GM12878 (cell line): Measurements from ENCODE around the gene PLA2G2C. TPM values are rescaled to one million over a fixed set of nuclear protein-coding genes. Genes with fewer than 3 reads are reported as not detected.

Source experiments
- ATAC-seq: fragments of 200-7000 bp; cut with Tn5 transposase; 3 replicates; pipeline ENCODE4 v1.9.1; 2020; ENCODE audit warnings: mild to moderate bottlenecking, moderate library complexity
- BruUV-seq: library from RNA; stranded (reverse); fragments of 400-500 nt; replicated peaks from 2 replicates; lab custom pipeline; 2021; lab: Mats Ljungman, UMichigan
- CTCF ChIA-PET: fragments of 300-600 bp; sonication (Branson Sonifier 250); formaldehyde crosslinking; extraction: SDS; loops from one replicate; lab custom pipeline; 2021; ENCODE audit warnings: inconsistent platforms; lab: Yijun Ruan, JAX
- POLR2A ChIA-PET: fragments of 350-600 bp; formaldehyde crosslinking; extraction: SDS; loops from one replicate; lab custom pipeline; 2021; ENCODE audit warnings: inconsistent platforms; lab: Charles Lee
- RAD21 ChIA-PET: fragments of 300-600 bp; sonication (Branson Sonifier 250); formaldehyde crosslinking; loops from one replicate; lab custom pipeline; 2023; ENCODE audit warnings: antibody characterized with exemption; ENCODE audit not compliant: unreplicated experiment; lab: Charles Lee
- SMC1A ChIA-PET: fragments of 300-600 bp; sonication (Branson Sonifier 250); formaldehyde crosslinking; loops from one replicate; lab custom pipeline; 2023; ENCODE audit not compliant: unreplicated experiment, uncharacterized antibody; lab: Charles Lee
- DNase-seq: peaks from one replicate; pipeline ENCODE4 v3.0.0-alpha.2; 2011; ENCODE audit warnings: low read depth, low spot score
- FAIRE-seq: peaks from 3 replicates; lab custom pipeline; 2011; peaks lifted over from hg19 to GRCh38; lab: Jason Lieb, UNC
- H2AFZ ChIP-seq: 2 replicates; pipeline ENCODE4 v1.6.0; 2011; ENCODE audit warnings: low read depth, low read length, control low read depth; ENCODE audit not compliant: control insufficient read depth
- H3K27ac ChIP-seq: 2 replicates; pipeline ENCODE4 v1.5.1; 2011; ENCODE audit warnings: control low read depth; ENCODE audit not compliant: control insufficient read depth, insufficient read depth
- H3K27me3 ChIP-seq, 2 experiments: replicated peaks in 1 of 2; 2 replicates each; pipeline versions ENCODE4 v1.6.0 to v1.6.1; 2011; ENCODE audit warnings: low read length in 1 of 2; ENCODE audit not compliant: control insufficient read depth in 2 of 2, insufficient read depth in 2 of 2
- H3K36me3 ChIP-seq, 2 experiments: 2 replicates each; pipeline ENCODE4 v1.5.1; 2011; ENCODE audit warnings: low read length in 1 of 2; ENCODE audit not compliant: control insufficient read depth in 2 of 2, insufficient read depth in 2 of 2
- H3K4me1 ChIP-seq: 2 replicates; pipeline ENCODE4 v1.6.1; 2011; ENCODE audit warnings: mild to moderate bottlenecking, low read length, moderate library complexity, mixed read lengths; ENCODE audit not compliant: control insufficient read depth, insufficient read depth
- H3K4me2 ChIP-seq: 2 replicates; pipeline ENCODE4 v1.6.0; 2011; ENCODE audit warnings: control low read depth; ENCODE audit not compliant: control insufficient read depth, insufficient read depth
- H3K4me3 ChIP-seq: fragments of 200-600 bp; sonication (generic); 2 replicates; pipeline ENCODE4 v1.5.1; 2016
- H3K79me2 ChIP-seq: 2 replicates; pipeline ENCODE4 v1.6.0; 2011; ENCODE audit warnings: low read length; ENCODE audit not compliant: control insufficient read depth, insufficient read depth
- H3K9ac ChIP-seq: 2 replicates; pipeline ENCODE4 v1.8.0; 2011; ENCODE audit warnings: low read length, control low read depth, mixed read lengths; ENCODE audit not compliant: control insufficient read depth, insufficient read depth
- H3K9me3 ChIP-seq: replicated peaks from 3 replicates; pipeline ENCODE4 v1.5.1; 2011; ENCODE audit warnings: mild to moderate bottlenecking, low read length; ENCODE audit not compliant: control insufficient read depth, insufficient read depth
- H4K20me1 ChIP-seq: 2 replicates; pipeline ENCODE4 v1.6.0; 2011; ENCODE audit not compliant: control insufficient read depth, insufficient read depth
- CEBPB ChIP-seq, 2 experiments: fragments of 150-350 bp in 1 of 2; IDR thresholded peaks; 2 replicates each; pipeline ENCODE4 v1.6.1; 2012 to 2014; ENCODE audit warnings: low read depth in 2 of 2, low read length in 2 of 2, borderline replicate concordance in 1 of 2, inconsistent platforms in 1 of 2
- CUX1 ChIP-seq: IDR thresholded peaks from 2 replicates; pipeline ENCODE4 v1.6.1; 2012; ENCODE audit warnings: improper control_type of control experiment, low read depth, low read length; ENCODE audit not compliant: insufficient replicate concordance
- ESRRA ChIP-seq: IDR thresholded peaks from 2 replicates; pipeline ENCODE4 v1.6.1; 2012; ENCODE audit warnings: mild to moderate bottlenecking, low read length, improper control_type of control experiment
- ETV6 ChIP-seq, 2 experiments: fragments of 450-650 bp in 1 of 2; IDR thresholded peaks in 1 of 2; conservative IDR thresholded peaks in 1 of 2; 2 replicates each; pipeline ENCODE4 v1.6.1; 2014; ENCODE audit warnings: antibody characterized with exemption in 1 of 2, borderline replicate concordance in 1 of 2, low read depth in 1 of 2, mild to moderate bottlenecking in 1 of 2, moderate library complexity in 1 of 2
- IRF4 ChIP-seq: IDR thresholded peaks from 2 replicates; pipeline ENCODE4 v1.6.1; 2011; ENCODE audit warnings: low read depth, low read length
- MLLT1 ChIP-seq: fragments of 450-650 bp; IDR thresholded peaks from 2 replicates; pipeline ENCODE4 v1.6.1; 2016; ENCODE audit warnings: mild to moderate bottlenecking
- NR2F1 ChIP-seq: fragments of 450-650 bp; conservative IDR thresholded peaks from 2 replicates; pipeline ENCODE4 v1.6.1; 2017; ENCODE audit warnings: mild to moderate bottlenecking
- RAD51 ChIP-seq: fragments of 450-650 bp; IDR thresholded peaks from 2 replicates; pipeline ENCODE4 v1.6.1; 2016; ENCODE audit warnings: moderate library complexity, mild to moderate bottlenecking, inconsistent platforms
- RCOR1 ChIP-seq: conservative IDR thresholded peaks from 2 replicates; pipeline ENCODE4 v1.6.1; 2012; ENCODE audit warnings: low read depth, low read length, improper control_type of control experiment
- RELA ChIP-seq: fragments of 450-650 bp; IDR thresholded peaks from 2 replicates; pipeline ENCODE4 v1.8.0; 2014; ENCODE audit warnings: borderline replicate concordance; ENCODE audit not compliant: partially characterized antibody
- RUNX3 ChIP-seq: IDR thresholded peaks from 2 replicates; pipeline ENCODE4 v1.6.1; 2012; ENCODE audit warnings: low read length, inconsistent platforms
- SKIL ChIP-seq: fragments of 450-650 bp; IDR thresholded peaks from 2 replicates; pipeline ENCODE4 v1.6.1; 2017; ENCODE audit warnings: mild to moderate bottlenecking, low read depth, inconsistent platforms; ENCODE audit not compliant: poor library complexity, severe bottlenecking
- SPI1 ChIP-seq: IDR thresholded peaks from 2 replicates; pipeline ENCODE4 v1.6.1; 2011; ENCODE audit warnings: low read depth, mild to moderate bottlenecking, low read length, moderate library complexity, borderline replicate concordance; ENCODE audit not compliant: insufficient read depth
- WGBS: methylation state at CpG from one replicate; pipeline ENCODE4 v1.1.6; 2016; ENCODE audit warnings: low lambda C conversion rate; ENCODE audit not compliant: insufficient replicate concordance, insufficient coverage; ENCODE audit errors: missing lambda C conversion rate; 5-methylcytosine and 5-hydroxymethylcytosine counted together
- in situ Hi-C: fragments of 300-500 bp; cut with MboI; formaldehyde crosslinking; loops from 9 replicates; pipeline ENCODE4 v1.14.3; 2018; ENCODE audit warnings: mixed read lengths
- intact Hi-C: fragments of 100-400 bp; cut with micrococcal nuclease; formaldehyde crosslinking; loops from one replicate; pipeline ENCODE4 v1.14.2; 2022; ENCODE audit not compliant: unreplicated experiment
- polyA plus RNA-seq, 11 experiments: library from polyadenylated mRNA; depleted of rRNA in 4 of 11; unstranded in 6 of 11; stranded (reverse) in 5 of 11; fragments of >200 nt; fragmentation: Nextera tagmentation in 4 of 11; fragmentation: Illumina TruSeq in 1 of 11; extraction: Ambion mirVana in 4 of 11; extraction: Trizol in 1 of 11; gene quantifications; 1 replicate in 1 of 11; 2 replicates in 10 of 11; pipeline versions ENCODE4 v1.2.1 to v1.2.3, GENCODE V29; 2011 to 2016; ENCODE audit warnings: inconsistent platforms in 2 of 11, missing spikeins in 2 of 11, low read depth in 1 of 11
- total RNA-seq, 4 experiments: library from RNA; depleted of rRNA in 3 of 4; stranded (reverse); fragments of >200 nt in 3 of 4; fragmentation: Illumina TruSeq in 1 of 4; extraction: Trizol in 1 of 4; gene quantifications; 2 replicates each; pipeline versions ENCODE4 v1.2.1 to v1.2.3, GENCODE V29; 2013 to 2021

The PLA2G2C gene
- total and polyA plus RNA-seq, 10 of the 15 experiments (the other 5 are each of a cell fraction or from before 2014, with no cell fraction given): 0.05 TPM; not detected in 9

GRCh38 chr1:20148571-20149500, 37.5 kb downstream of the PLA2G2C start:
- H3K4me2 ChIP-seq: no peak overlapping the region
- no peaks in the 10 kb centered on the region for H3K9me3 ChIP-seq
- ChIA-PET SMC1A (interaction anchor here (0.7 to 6.0 kb wide), 3 partner anchors 48 to 229 kb away, joined by 3 to 31 read pairs (median 5); no protein-coding TSS in a partner anchor), RAD21 (no interaction called here), CTCF (interaction anchor here (10.8 kb wide), 1 partner anchor 49 kb away, joined by 181 read pairs; no protein-coding TSS in a partner anchor), POLR2A (no interaction called here)
- H3K4me3 ChIP-seq: no peak overlapping the region
- FAIRE-seq: no peak
- H3K27me3 ChIP-seq: no peaks in the 10 kb centered on the region
- no peak overlapping the region for H2AFZ ChIP-seq
- no peaks in the 10 kb centered on the region for H3K79me2 ChIP-seq
- intact Hi-C loops: no loop called here
- no peak overlapping the region for H3K27ac ChIP-seq
- H3K4me1 ChIP-seq: peaks cover under 1% of the 10 kb centered on the region
- WGBS: 44% methylated on average over 13 of the region's 13 CpGs
- H4K20me1 ChIP-seq: no peaks in the 10 kb centered on the region
- H3K36me3 ChIP-seq: no peaks in the 10 kb centered on the region
- no peak for DNase-seq
- no peak overlapping the region for H3K9ac ChIP-seq
- no TSS peak for BruUV-seq
- in situ Hi-C loops: no loop called here
- no peak for ATAC-seq
- TF ChIP-seq IRF4: no peak
- TF ChIP-seq SKIL: no peak
- no peak for TF ChIP-seq SPI1
- no peak for TF ChIP-seq ESRRA
- no peak for TF ChIP-seq CUX1
- no peak for TF ChIP-seq RUNX3
- TF ChIP-seq NR2F1: no peak
- no peak for TF ChIP-seq MLLT1
- TF ChIP-seq ETV6 (conservative IDR thresholded peaks at IDR 0.05 in 1 of 2, IDR thresholded peaks at IDR 0.05 in 1 of 2; ENCODE audit: borderline replicate concordance in 1 of 2, low read depth in 1 of 2): no peak
- TF ChIP-seq RCOR1: no peak
- no peak for TF ChIP-seq RELA
- TF ChIP-seq CEBPB (IDR thresholded peaks at IDR 0.05; ENCODE audit: borderline replicate concordance in 1 of 2, low read depth in 2 of 2, low read length in 2 of 2): no peak
- no peak for TF ChIP-seq RAD51
